Lower lobe of right lung (tissue), 2 donors: ENCODE results near the gene CEP76. TPM values are rescaled to one million over a fixed set of nuclear protein-coding genes. Genes with fewer than 3 reads are reported as not detected.

ENCODE experiments used
- ATAC-seq, 2 donors: fragments of 200-7000 bp; cut with Tn5 transposase; one replicate each; pipeline ENCODE4 v1.9.1; 2020 to 2022; ENCODE audit warnings: mild to moderate bottlenecking in 2 of 2, moderate library complexity in 2 of 2
- DNase-seq: peaks from one replicate; pipeline ENCODE4 v3.0.0-alpha.2; 2020
- H3K27ac ChIP-seq: fragments of 200-600 bp; one replicate; pipeline ENCODE4 v1.8.0; 2022
- H3K27me3 ChIP-seq: fragments of 200-600 bp; one replicate; pipeline ENCODE4 v1.8.0; 2022; ENCODE audit warnings: low read depth
- H3K36me3 ChIP-seq: fragments of 200-600 bp; one replicate; pipeline ENCODE4 v1.8.0; 2022; ENCODE audit warnings: mild to moderate bottlenecking
- H3K4me1 ChIP-seq: fragments of 200-600 bp; one replicate; pipeline ENCODE4 v1.8.0; 2022
- H3K4me3 ChIP-seq: fragments of 200-600 bp; one replicate; pipeline ENCODE4 v1.8.0; 2022; ENCODE audit warnings: mild to moderate bottlenecking
- H3K9me3 ChIP-seq: fragments of 200-600 bp; one replicate; pipeline ENCODE4 v1.8.0; 2022
- CTCF ChIP-seq: fragments of 200-600 bp; IDR thresholded peaks from one replicate; pipeline ENCODE4 v1.8.0; 2022; ENCODE audit warnings: antibody characterized with exemption, mild to moderate bottlenecking
- intact Hi-C: fragments of 100-400 bp; cut with DNase I; formaldehyde crosslinking; loops from one replicate; pipeline ENCODE4 v1.11.0; 2022
- total RNA-seq: library from RNA; stranded (reverse); fragmentation: NEBNext Ultra II Directional; extraction: Animal tissue kit (Norgen Biotek cat#: 25700); gene quantifications from one replicate; pipeline ENCODE4 v1.2.1, GENCODE V29; 2021
- donor health status: DM: no; HTN: yes; CAD: no; lungs with severe emphysema.

Gene CEP76
- total RNA-seq, 1 donor from 2014 or later, result 5.0 TPM

GRCh38 chr18:12689256-12689850 is 13.2 kb downstream of the CEP76 start:
- intact Hi-C loops, result no loop called here
- Histone ChIP-seq H3K27me3 (no peaks in the 10 kb centered on the region), H3K4me3 (no peak overlapping the region), H3K4me1 (no peaks in the 10 kb centered on the region), H3K9me3 (no peaks in the 10 kb centered on the region), H3K36me3 (peaks cover 25% of the 10 kb centered on the region), H3K27ac (no peak overlapping the region)
- no peak for TF ChIP-seq CTCF
- ATAC-seq (no peak), DNase-seq (no peak)

- Histone ChIP-seq H3K4me3 (no peak overlapping the region), H3K36me3 (peaks cover 33% of the 10 kb centered on the region), H3K4me1 (no peaks in the 10 kb centered on the region), H3K9me3 (no peaks in the 10 kb centered on the region), H3K27me3 (no peaks in the 10 kb centered on the region), H3K27ac (no peak overlapping the region)
- DNase-seq (no peak), ATAC-seq (no peak)
- TF ChIP-seq CTCF, result no peak
- intact Hi-C loops, result no loop called here
Measured at GRCh38 chr18:12686100-12686499, 16.4 kb downstream of the CEP76 start.

- H3K9me3 ChIP-seq, result no peaks in the 10 kb centered on the region
- H3K27ac ChIP-seq, result peak overlapping the region; percentile 83
- H3K4me3 ChIP-seq, result peak overlapping the region; percentile 33
- intact Hi-C loops, result loop anchor here (10.0 kb wide), 1 partner anchor 284 kb away; no protein-coding TSS in a partner anchor
- ATAC-seq (peak; percentile 94 to 98), DNase-seq (peak; percentile 63)
- peaks cover 42% of the 10 kb centered on the region for H3K36me3 ChIP-seq
- H3K4me1 ChIP-seq, result peaks cover 16% of the 10 kb centered on the region
- no peaks in the 10 kb centered on the region for H3K27me3 ChIP-seq
- TF ChIP-seq CTCF, result no peak
Measured at GRCh38 chr18:12679183-12679786, 23.2 kb downstream of the CEP76 start.

GRCh38 chr18:12668041-12668440 is 34.5 kb downstream of the CEP76 start:
- no peak overlapping the region for H3K4me3 ChIP-seq
- no peak for TF ChIP-seq CTCF
- H3K4me1 ChIP-seq, result no peaks in the 10 kb centered on the region
- no peak for ATAC-seq
- no peak overlapping the region for H3K27ac ChIP-seq
- no peaks in the 10 kb centered on the region for H3K27me3 ChIP-seq
- no peaks in the 10 kb centered on the region for H3K9me3 ChIP-seq
- peaks cover 15% of the 10 kb centered on the region for H3K36me3 ChIP-seq
- DNase-seq, result no peak
- intact Hi-C loops, result no loop called here

GRCh38 chr18:12659904-12660605 is 42.5 kb downstream of the CEP76 start:
- TF ChIP-seq CTCF, result peak; percentile 89
- no peak for DNase-seq
- intact Hi-C loops, result no loop called here

More at GRCh38 chr18:12659904-12660605, 42.5 kb downstream of the CEP76 start:
- Histone ChIP-seq H3K27me3 (no peaks in the 10 kb centered on the region), H3K4me1 (peaks cover 20% of the 10 kb centered on the region), H3K9me3 (no peaks in the 10 kb centered on the region), H3K27ac (no peak overlapping the region), H3K36me3 (no peaks in the 10 kb centered on the region), H3K4me3 (no peak overlapping the region)
- peak; percentile 26 to 29 for ATAC-seq
